B cell (primary cell): ENCODE data around the gene GMPPB. TPM values are rescaled to one million over a fixed set of nuclear protein-coding genes. Genes with fewer than 3 reads are reported as not detected.

Experiments used
- ATAC-seq: fragments of 200-7000 bp; cut with Tn5 transposase; one replicate; pipeline ENCODE4 v1.10.0; 2021; ENCODE audit warnings: low read depth, mild to moderate bottlenecking, moderate number of reproducible peaks, moderate library complexity
- CTCF ChIA-PET: fragments of 350-600 bp; sonication (Branson Sonifier 250); formaldehyde crosslinking; loops from one replicate; lab custom pipeline; 2021; ENCODE audit warnings: antibody characterized with exemption, inconsistent platforms; lab: Charles Lee
- POLR2A ChIA-PET: fragments of 350-600 bp; sonication (Branson Sonifier 250); formaldehyde crosslinking; loops from one replicate; lab custom pipeline; 2021; ENCODE audit warnings: antibody characterized with exemption; lab: Charles Lee
- DNase-seq: peaks from one replicate; pipeline ENCODE4 v3.0.0; 2013
- H2AFZ ChIP-seq: 2 replicates; pipeline ENCODE4 v1.6.1; 2012; ENCODE audit warnings: mild to moderate bottlenecking, low read depth, low read length; ENCODE audit not compliant: insufficient read depth, poor library complexity, severe bottlenecking
- H3K27ac ChIP-seq, 2 donors: 1 replicate in 1 of 2; 2 replicates in 1 of 2; pipeline ENCODE4 v1.5.1; 2012 to 2013; ENCODE audit warnings: low read length in 2 of 2, mild to moderate bottlenecking in 2 of 2, moderate library complexity in 1 of 2
- H3K27me3 ChIP-seq, 4 experiments: fragments of 200-600 bp in 1 of 4; sonication (generic) in 1 of 4; replicated peaks in 1 of 4; 1 replicate in 2 of 4; 2 replicates in 2 of 4; pipeline versions ENCODE4 v1.6.1 to v1.7.0; 2013 to 2016; ENCODE audit warnings: low read length in 3 of 4, mild to moderate bottlenecking in 2 of 4, mixed read lengths in 1 of 4, moderate library complexity in 1 of 4; ENCODE audit not compliant: insufficient read depth in 4 of 4, control insufficient read depth in 3 of 4; ENCODE audit errors: control extremely low read depth in 1 of 4
- H3K36me3 ChIP-seq, 2 experiments: replicated peaks in 1 of 2; 1 replicate in 1 of 2; 2 replicates in 1 of 2; pipeline versions ENCODE4 v1.6.1 to v1.7.1; 2013; ENCODE audit warnings: low read length in 1 of 2; ENCODE audit not compliant: insufficient read depth in 2 of 2, control insufficient read depth in 1 of 2; ENCODE audit errors: control extremely low read depth in 1 of 2, extremely low read depth in 1 of 2
- H3K4me1 ChIP-seq, 2 donors: fragments of 200-600 bp in 1 of 2; sonication (generic) in 1 of 2; 1 replicate in 1 of 2; 2 replicates in 1 of 2; pipeline versions ENCODE4 v1.5.1 to v1.6.1; 2013 to 2017; ENCODE audit warnings: low read length in 2 of 2; ENCODE audit not compliant: control insufficient read depth in 2 of 2, insufficient read depth in 2 of 2
- H3K4me2 ChIP-seq: replicated peaks from 2 replicates; pipeline ENCODE3; 2012; ENCODE audit warnings: mild to moderate bottlenecking, low read depth, low read length; ENCODE audit not compliant: poor library complexity, severe bottlenecking
- H3K4me3 ChIP-seq, 5 experiments: fragments of 200-600 bp in 1 of 5; sonication (generic) in 1 of 5; 1 replicate in 3 of 5; 2 replicates in 2 of 5; pipeline versions ENCODE4 v1.5.1 to v1.7.0; 2011 to 2016; ENCODE audit warnings: low read length in 4 of 5, mild to moderate bottlenecking in 4 of 5, low read depth in 2 of 5, control low read depth in 1 of 5, moderate library complexity in 1 of 5; ENCODE audit not compliant: insufficient read depth in 1 of 5; ENCODE audit errors: control extremely low read depth in 1 of 5, extremely low read depth in 1 of 5
- H3K79me2 ChIP-seq: fragments of 200-600 bp; sonication (generic); one replicate; pipeline ENCODE4 v1.6.0; 2016; ENCODE audit warnings: low read length; ENCODE audit not compliant: control insufficient read depth, insufficient read depth
- H3K9ac ChIP-seq: fragments of 200-600 bp; sonication (generic); 2 replicates; pipeline ENCODE4 v1.6.1; 2017; ENCODE audit warnings: mild to moderate bottlenecking, low read length, moderate library complexity
- H3K9me3 ChIP-seq, 3 donors: one replicate each; pipeline versions ENCODE4 v1.6.1 to v1.7.1; 2013; ENCODE audit warnings: low read length in 2 of 3; ENCODE audit not compliant: control insufficient read depth in 2 of 3, insufficient read depth in 1 of 3; ENCODE audit errors: control extremely low read depth in 1 of 3
- H4K20me1 ChIP-seq: 2 replicates; pipeline ENCODE4 v1.6.0; 2012; ENCODE audit warnings: mild to moderate bottlenecking, low read length; ENCODE audit not compliant: insufficient read depth, control insufficient read depth, poor library complexity, severe bottlenecking
- H3K27ac Mint-ChIP-seq: one replicate; pipeline ENCODE4 v1.8.0; 2021; ENCODE audit warnings: mixed read lengths
- H3K27me3 Mint-ChIP-seq: one replicate; pipeline ENCODE4 v1.8.0; 2021; ENCODE audit warnings: mixed read lengths
- H3K4me1 Mint-ChIP-seq: one replicate; pipeline ENCODE4 v1.8.0; 2021; ENCODE audit warnings: mixed read lengths
- H3K4me3 Mint-ChIP-seq: one replicate; pipeline ENCODE4 v1.8.0; 2021; ENCODE audit warnings: mixed read lengths
- H3K9me3 Mint-ChIP-seq: one replicate; pipeline ENCODE4 v1.8.0; 2022; ENCODE audit warnings: mixed read lengths; ENCODE audit not compliant: insufficient read depth
- EZH2 ChIP-seq: IDR thresholded peaks from 2 replicates; pipeline ENCODE4 v1.6.1; 2012; ENCODE audit warnings: borderline replicate concordance, low read depth, mild to moderate bottlenecking, moderate library complexity, low read length; ENCODE audit not compliant: insufficient read depth, poor library complexity, severe bottlenecking
- WGBS: methylation state at CpG from one replicate; pipeline ENCODE4 v1.1.5; 2013; ENCODE audit warnings: missing lambda C conversion rate; ENCODE audit not compliant: insufficient coverage; 5-methylcytosine and 5-hydroxymethylcytosine counted together
- intact Hi-C: fragments of 100-400 bp; cut with micrococcal nuclease; formaldehyde crosslinking; loops from one replicate; pipeline ENCODE4 v1.10.0; 2022
- polyA plus RNA-seq: library from polyadenylated mRNA; depleted of rRNA; stranded (reverse); fragments of >200 nt; gene quantifications from 2 replicates; pipeline ENCODE4 v1.2.3, GENCODE V29; 2012
- total RNA-seq, 2 donors: library from RNA; stranded (reverse); fragments of 120-200 nt in 1 of 2; gene quantifications; 1 replicate in 1 of 2; 2 replicates in 1 of 2; pipeline versions ENCODE4 v1.2.3 to v1.2.4, GENCODE V29; 2013 to 2022
- TF ChIP-seq, protein P1 (sequence below): fragments of 200-600 bp; IDR thresholded peaks from one replicate; pipeline ENCODE4 v1.8.0; 2022; ENCODE audit warnings: antibody characterized with exemption, mild to moderate bottlenecking

The GMPPB gene
- total and polyA plus RNA-seq, 2 donors (not counting 1 experiment from before 2014, with no cell fraction given), result 31.4 to 32.5 TPM

DNA sequence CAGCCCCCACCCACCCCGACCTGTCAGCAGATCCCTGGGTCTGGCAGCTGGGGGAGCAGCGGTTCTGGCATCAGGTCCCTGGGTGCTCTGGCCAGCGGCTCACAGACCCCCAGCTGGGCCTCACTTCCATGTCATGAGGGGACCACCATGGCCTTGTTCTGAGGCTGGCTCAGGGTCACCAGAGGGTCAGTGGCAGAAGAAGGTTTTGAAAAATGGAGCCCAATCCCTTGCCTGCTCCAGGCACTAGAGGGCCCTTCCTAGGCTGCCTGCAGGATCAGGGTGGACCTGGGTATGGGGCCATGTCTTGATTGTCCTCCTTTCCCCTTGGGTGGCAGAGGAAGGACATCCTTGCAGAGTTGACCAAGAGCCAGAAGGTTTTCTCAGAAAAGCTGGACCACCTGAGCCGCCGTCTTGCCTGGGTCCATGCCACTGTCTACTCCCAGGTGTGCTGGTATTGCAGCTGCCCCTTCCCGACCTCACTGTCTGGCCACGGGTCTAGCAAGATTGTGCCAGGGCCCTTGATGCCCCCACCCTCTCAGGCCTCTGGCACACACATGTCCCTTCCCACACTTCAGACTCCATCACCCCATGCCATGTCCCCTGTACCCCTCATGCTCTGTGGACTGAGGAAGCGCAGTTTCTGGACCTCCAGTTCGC lies 17.2 kb downstream of the GMPPB start:
- ChIA-PET CTCF (interaction anchor here (1.0 to 1.4 kb wide), 2 partner anchors 132 to 167 kb away, joined by 3 read pairs; no protein-coding TSS in a partner anchor), POLR2A (no interaction called here)
- no peak overlapping the region for H3K27ac Mint-ChIP-seq
- H4K20me1 ChIP-seq, result no peaks in the 10 kb centered on the region
- no peak for TF ChIP-seq EZH2
- TF ChIP-seq, protein P1, sequence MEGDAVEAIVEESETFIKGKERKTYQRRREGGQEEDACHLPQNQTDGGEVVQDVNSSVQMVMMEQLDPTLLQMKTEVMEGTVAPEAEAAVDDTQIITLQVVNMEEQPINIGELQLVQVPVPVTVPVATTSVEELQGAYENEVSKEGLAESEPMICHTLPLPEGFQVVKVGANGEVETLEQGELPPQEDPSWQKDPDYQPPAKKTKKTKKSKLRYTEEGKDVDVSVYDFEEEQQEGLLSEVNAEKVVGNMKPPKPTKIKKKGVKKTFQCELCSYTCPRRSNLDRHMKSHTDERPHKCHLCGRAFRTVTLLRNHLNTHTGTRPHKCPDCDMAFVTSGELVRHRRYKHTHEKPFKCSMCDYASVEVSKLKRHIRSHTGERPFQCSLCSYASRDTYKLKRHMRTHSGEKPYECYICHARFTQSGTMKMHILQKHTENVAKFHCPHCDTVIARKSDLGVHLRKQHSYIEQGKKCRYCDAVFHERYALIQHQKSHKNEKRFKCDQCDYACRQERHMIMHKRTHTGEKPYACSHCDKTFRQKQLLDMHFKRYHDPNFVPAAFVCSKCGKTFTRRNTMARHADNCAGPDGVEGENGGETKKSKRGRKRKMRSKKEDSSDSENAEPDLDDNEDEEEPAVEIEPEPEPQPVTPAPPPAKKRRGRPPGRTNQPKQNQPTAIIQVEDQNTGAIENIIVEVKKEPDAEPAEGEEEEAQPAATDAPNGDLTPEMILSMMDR, result no peak
- H3K9ac ChIP-seq, result no peak overlapping the region
- DNase-seq (no peak), ATAC-seq (no peak)
- H3K36me3 ChIP-seq, result peaks cover 0 to 30% of the 10 kb centered on the region in 2 experiments
- H3K9me3 Mint-ChIP-seq, result no peaks in the 10 kb centered on the region
- H3K4me1 ChIP-seq, result no peaks in the 10 kb centered on the region
- H3K4me2 ChIP-seq, result no peak overlapping the region
- no peak overlapping the region for H3K27ac ChIP-seq
- H3K9me3 ChIP-seq, result peaks cover 0 to 3% (median 0%) of the 10 kb centered on the region in 3 donors
- H2AFZ ChIP-seq, result no peak overlapping the region
- WGBS, result 97% methylated on average over 9 of the region's 9 CpGs
- no peaks in the 10 kb centered on the region for H3K27me3 ChIP-seq
- no peaks in the 10 kb centered on the region for H3K27me3 Mint-ChIP-seq
- H3K4me1 Mint-ChIP-seq, result peaks cover 6% of the 10 kb centered on the region
- intact Hi-C loops, result no loop called here
- H3K4me3 ChIP-seq, result no peak overlapping the region
- H3K79me2 ChIP-seq, result no peaks in the 10 kb centered on the region
- H3K4me3 Mint-ChIP-seq, result no peak overlapping the region

DNA sequence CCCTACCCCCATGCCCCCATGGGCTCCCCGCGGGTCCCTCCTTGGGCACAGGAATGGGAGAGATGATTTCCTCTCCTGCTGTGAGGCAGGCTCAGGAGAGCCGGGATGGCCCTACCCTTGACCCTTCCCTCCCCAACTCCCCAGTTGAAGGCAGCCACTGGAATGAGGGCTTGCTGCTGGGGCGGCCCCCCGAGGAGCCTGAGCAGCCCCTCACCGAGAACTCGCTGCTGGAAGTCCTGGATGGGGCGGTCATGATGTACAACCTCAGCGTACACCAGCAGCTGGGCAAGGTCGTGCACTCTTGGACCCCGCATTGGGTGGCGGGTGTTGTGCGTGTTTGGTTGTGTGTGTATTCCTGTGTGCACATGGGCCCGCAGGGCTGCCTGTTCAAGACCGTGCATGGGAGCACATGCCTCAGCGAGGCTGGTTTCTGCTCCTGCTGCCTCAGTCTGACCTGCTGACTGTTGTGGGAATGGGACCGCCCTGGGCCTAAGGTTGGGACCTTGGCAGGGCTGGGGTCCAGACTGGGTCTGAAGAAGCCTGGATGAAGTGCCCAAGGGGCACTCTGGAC lies 18.3 kb downstream of the GMPPB start:
- no peaks in the 10 kb centered on the region for H3K27me3 ChIP-seq
- H3K9ac ChIP-seq, result no peak overlapping the region
- no peaks in the 10 kb centered on the region for H3K9me3 Mint-ChIP-seq
- H3K4me1 Mint-ChIP-seq, result peaks cover 6% of the 10 kb centered on the region
- ChIA-PET CTCF (no interaction called here), POLR2A (no interaction called here)
- no peak overlapping the region for H3K4me3 Mint-ChIP-seq
- H4K20me1 ChIP-seq, result no peaks in the 10 kb centered on the region
- H3K4me3 ChIP-seq, result no peak overlapping the region
- no peak overlapping the region for H3K4me2 ChIP-seq
- over 99% methylated on average over 15 of the region's 17 CpGs for WGBS
- DNase-seq, result no peak
- no peak overlapping the region for H3K27ac Mint-ChIP-seq
- H2AFZ ChIP-seq, result no peak overlapping the region
- peaks cover 0 to 3% (median 0%) of the 10 kb centered on the region in 3 donors for H3K9me3 ChIP-seq
- no peak overlapping the region for H3K27ac ChIP-seq
- H3K4me1 ChIP-seq, result no peaks in the 10 kb centered on the region
- no peaks in the 10 kb centered on the region for H3K27me3 Mint-ChIP-seq
- TF ChIP-seq, protein P1, result no peak
- TF ChIP-seq EZH2, result no peak
- intact Hi-C loops, result no loop called here
- H3K79me2 ChIP-seq, result no peaks in the 10 kb centered on the region
- no peak for ATAC-seq
- H3K36me3 ChIP-seq, result peaks cover 0 to 33% of the 10 kb centered on the region in 2 experiments
